Activated T-helper 2 cell treated with anti-CD3 and anti-CD28 coated beads, Interferon-gamma antibody, Interleukin-2, Interleukin-4, amounts not matched to agents 10 μg/mL and 5 μg/mL and 100 μg/mL, durations not matched to agents 14 hours and 24 hours and 36 hours (primary cell): ENCODE data around the gene DLG2. TPM values are rescaled to one million over a fixed set of nuclear protein-coding genes. Genes with fewer than 3 reads are reported as not detected.

ENCODE experiments used
- DNase-seq: peaks from one replicate; pipeline ENCODE4 v3.0.0; 2021; ENCODE audit warnings: low spot score
- H3K27ac Mint-ChIP-seq: one replicate; pipeline ENCODE4 v1.8.0; 2021; ENCODE audit warnings: mixed read lengths
- H3K27me3 Mint-ChIP-seq: one replicate; pipeline ENCODE4 v1.8.0; 2021; ENCODE audit warnings: low read depth, mixed read lengths
- H3K36me3 Mint-ChIP-seq: one replicate; pipeline ENCODE4 v1.8.0; 2021; ENCODE audit warnings: low read depth, mixed read lengths
- H3K4me1 Mint-ChIP-seq: one replicate; pipeline ENCODE4 v1.8.0; 2021; ENCODE audit warnings: low read depth, mixed read lengths
- H3K4me3 Mint-ChIP-seq: one replicate; pipeline ENCODE4 v1.8.0; 2021; ENCODE audit warnings: low read depth, mild to moderate bottlenecking, moderate library complexity, mixed read lengths
- H3K9me3 Mint-ChIP-seq: one replicate; pipeline ENCODE4 v1.8.0; 2021; ENCODE audit warnings: mixed read lengths
- intact Hi-C: fragments of 100-400 bp; cut with micrococcal nuclease; formaldehyde crosslinking; loops from one replicate; pipeline ENCODE4 v1.15.1; 2023
- total RNA-seq: library from RNA; stranded (reverse); gene quantifications from 2 replicates; pipeline ENCODE4 v1.2.3, GENCODE V29; 2022

The DLG2 gene
- total RNA-seq, 1 donor from 2014 or later, result 1.8 TPM

GRCh38 chr11:84264066-84264465 is 1363.1 kb downstream of the DLG2 start:
- H3K4me1 Mint-ChIP-seq, result no peaks in the 10 kb centered on the region
- intact Hi-C loops, result no loop called here
- H3K36me3 Mint-ChIP-seq, result no peaks in the 10 kb centered on the region
- H3K27me3 Mint-ChIP-seq, result no peaks in the 10 kb centered on the region
- H3K27ac Mint-ChIP-seq, result no peak overlapping the region
- no peak for DNase-seq
- peaks cover 8% of the 10 kb centered on the region for H3K9me3 Mint-ChIP-seq
- no peak overlapping the region for H3K4me3 Mint-ChIP-seq

DNA sequence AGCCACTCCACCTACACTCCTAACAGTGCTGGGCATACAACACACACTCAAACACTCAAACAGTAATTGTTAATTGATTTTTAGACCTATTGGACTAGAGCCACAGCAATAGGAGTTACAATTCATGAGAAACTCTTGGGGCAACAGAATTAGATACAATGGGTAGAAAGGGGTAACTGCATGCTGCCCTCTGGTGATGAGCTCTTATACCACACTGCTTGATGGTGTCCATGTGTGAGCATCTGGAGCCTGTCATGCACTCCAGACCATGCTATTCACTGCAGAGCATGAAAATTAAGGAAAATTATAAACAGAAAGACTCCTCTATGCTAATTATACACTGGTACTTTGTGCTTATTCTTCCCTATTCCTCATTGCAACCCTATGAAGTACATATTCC is 1365.4 kb downstream of the DLG2 start:
- peaks cover 11% of the 10 kb centered on the region for H3K9me3 Mint-ChIP-seq
- no peak for DNase-seq
- H3K27ac Mint-ChIP-seq, result no peak overlapping the region
- no peak overlapping the region for H3K4me3 Mint-ChIP-seq
- no peaks in the 10 kb centered on the region for H3K4me1 Mint-ChIP-seq
- H3K27me3 Mint-ChIP-seq, result no peaks in the 10 kb centered on the region
- intact Hi-C loops, result no loop called here
- no peaks in the 10 kb centered on the region for H3K36me3 Mint-ChIP-seq

DNA sequence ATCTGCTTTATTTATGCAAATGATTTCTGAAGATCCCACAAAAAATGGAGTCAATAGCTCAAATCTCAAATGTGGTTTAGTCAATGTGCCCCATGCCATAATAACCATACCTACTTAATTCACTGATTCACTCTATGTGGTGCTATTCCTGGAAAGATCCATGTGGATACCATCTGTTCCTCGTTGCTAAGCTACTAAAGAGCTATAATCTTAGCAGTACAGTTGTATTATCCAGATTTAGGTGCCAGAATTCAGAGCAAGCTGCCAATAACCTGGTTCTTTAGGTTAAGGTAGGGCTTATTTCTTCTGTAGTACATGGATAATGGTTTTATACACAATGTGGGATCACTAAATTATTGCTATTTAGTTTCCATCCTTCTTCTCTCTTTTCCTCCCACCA is 1366.3 kb downstream of the DLG2 start:
- H3K4me1 Mint-ChIP-seq, result no peaks in the 10 kb centered on the region
- no peak overlapping the region for H3K4me3 Mint-ChIP-seq
- H3K36me3 Mint-ChIP-seq, result no peaks in the 10 kb centered on the region
- DNase-seq, result no peak
- peaks cover 11% of the 10 kb centered on the region for H3K9me3 Mint-ChIP-seq
- H3K27ac Mint-ChIP-seq, result no peak overlapping the region
- H3K27me3 Mint-ChIP-seq, result no peaks in the 10 kb centered on the region
- intact Hi-C loops, result no loop called here

GRCh38 chr11:84256618-84257017 is 1370.5 kb downstream of the DLG2 start:
- DNase-seq, result no peak
- intact Hi-C loops, result no loop called here

GRCh38 chr11:84255483-84255882 is 1371.7 kb downstream of the DLG2 start:
- Mint-ChIP-seq H3K9me3 (peaks cover 15% of the 10 kb centered on the region), H3K4me3 (no peak overlapping the region), H3K27ac (no peak overlapping the region), H3K36me3 (no peaks in the 10 kb centered on the region), H3K27me3 (no peaks in the 10 kb centered on the region), H3K4me1 (no peaks in the 10 kb centered on the region)
- no peak for DNase-seq
- intact Hi-C loops, result no loop called here

More at GRCh38 chr11:84256618-84257017, 1370.5 kb downstream of the DLG2 start:
- Mint-ChIP-seq H3K9me3 (peaks cover 15% of the 10 kb centered on the region), H3K27me3 (no peaks in the 10 kb centered on the region), H3K27ac (no peak overlapping the region), H3K36me3 (no peaks in the 10 kb centered on the region), H3K4me3 (no peak overlapping the region), H3K4me1 (no peaks in the 10 kb centered on the region)

DNA sequence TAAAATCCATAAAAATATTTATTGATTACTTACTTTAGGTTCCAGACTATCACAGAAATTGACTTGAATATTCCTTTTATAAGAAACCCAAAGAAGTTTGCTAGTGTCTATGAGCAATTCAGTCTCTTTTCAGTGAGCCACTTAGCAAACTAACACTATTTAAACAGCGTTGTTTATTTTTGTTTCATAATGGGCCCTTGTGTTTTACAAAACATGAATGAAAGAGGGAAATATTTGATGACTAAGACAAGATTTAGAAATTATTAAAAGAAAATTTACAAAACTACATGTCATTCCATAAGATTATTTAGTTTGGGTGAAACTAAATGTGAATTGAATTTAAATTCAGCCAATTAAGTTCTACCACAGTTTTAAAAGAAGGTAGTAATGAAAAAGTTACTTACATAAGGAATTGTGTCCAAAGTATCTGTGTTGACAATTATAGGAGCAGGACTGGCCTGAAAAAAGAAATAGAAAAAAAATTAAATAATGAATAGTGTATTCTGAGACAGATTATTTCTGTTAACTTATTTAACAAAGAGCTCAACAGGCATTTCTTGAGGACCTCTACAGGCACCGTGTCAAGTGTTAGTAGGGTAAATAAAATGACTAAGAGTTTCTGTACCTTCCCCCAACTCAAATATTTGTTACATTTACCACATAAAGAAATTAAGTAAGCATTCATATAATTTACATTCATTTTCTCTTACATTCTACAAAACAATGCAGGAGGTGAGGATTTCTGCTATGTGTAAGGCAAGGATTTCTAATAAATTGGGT is 1376.1 kb downstream of the DLG2 start:
- intact Hi-C loops, result no loop called here
- peaks cover 8% of the 10 kb centered on the region for H3K9me3 Mint-ChIP-seq

GRCh38 chr11:84249344-84250135 is 1377.6 kb downstream of the DLG2 start:
- H3K27me3 Mint-ChIP-seq, result no peaks in the 10 kb centered on the region
- no peak overlapping the region for H3K4me3 Mint-ChIP-seq
- no peak overlapping the region for H3K27ac Mint-ChIP-seq
- no peak for DNase-seq
- no peaks in the 10 kb centered on the region for H3K4me1 Mint-ChIP-seq
- intact Hi-C loops, result no loop called here
- no peaks in the 10 kb centered on the region for H3K36me3 Mint-ChIP-seq
- peaks cover 8% of the 10 kb centered on the region for H3K9me3 Mint-ChIP-seq

More for the DNA sequence above, 1376.1 kb downstream of the DLG2 start:
- Mint-ChIP-seq H3K36me3 (no peaks in the 10 kb centered on the region), H3K27ac (no peak overlapping the region), H3K4me1 (no peaks in the 10 kb centered on the region), H3K27me3 (no peaks in the 10 kb centered on the region), H3K4me3 (no peak overlapping the region)
- DNase-seq, result no peak

DNA sequence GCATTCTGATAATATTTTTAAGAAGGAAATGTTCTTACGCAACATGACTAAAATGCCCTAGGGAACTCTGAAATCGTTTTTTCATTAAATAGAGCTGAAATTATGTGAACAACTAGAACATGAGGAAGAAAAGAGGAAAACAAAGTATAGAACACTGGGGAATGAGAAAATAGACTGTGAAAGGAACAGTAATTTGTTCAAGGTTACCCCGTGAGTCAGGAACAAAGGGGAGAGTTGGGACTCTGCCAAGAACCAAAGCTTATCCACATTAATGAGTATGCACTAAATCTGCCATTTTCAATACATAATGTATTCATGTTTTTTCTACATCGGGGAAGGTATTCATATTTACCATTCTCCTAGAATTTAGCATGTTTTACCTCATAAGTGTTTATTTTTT is 1379.2 kb downstream of the DLG2 start:
- no peaks in the 10 kb centered on the region for H3K4me1 Mint-ChIP-seq
- H3K4me3 Mint-ChIP-seq, result no peak overlapping the region
- no peak overlapping the region for H3K27ac Mint-ChIP-seq
- DNase-seq, result no peak
- no peaks in the 10 kb centered on the region for H3K27me3 Mint-ChIP-seq
- H3K9me3 Mint-ChIP-seq, result peaks cover 4% of the 10 kb centered on the region
- no peaks in the 10 kb centered on the region for H3K36me3 Mint-ChIP-seq
- intact Hi-C loops, result no loop called here

GRCh38 chr11:84247129-84247528 is 1380.0 kb downstream of the DLG2 start:
- Mint-ChIP-seq H3K9me3 (no peaks in the 10 kb centered on the region), H3K4me3 (no peak overlapping the region), H3K27ac (no peak overlapping the region), H3K27me3 (no peaks in the 10 kb centered on the region), H3K4me1 (no peaks in the 10 kb centered on the region), H3K36me3 (no peaks in the 10 kb centered on the region)
- intact Hi-C loops, result no loop called here
- no peak for DNase-seq

- H3K9me3 Mint-ChIP-seq, result peaks cover 4% of the 10 kb centered on the region
- no peak overlapping the region for H3K4me3 Mint-ChIP-seq
- intact Hi-C loops, result no loop called here
- H3K36me3 Mint-ChIP-seq, result no peaks in the 10 kb centered on the region
- H3K27me3 Mint-ChIP-seq, result no peaks in the 10 kb centered on the region
- no peak for DNase-seq
- H3K27ac Mint-ChIP-seq, result no peak overlapping the region
- no peaks in the 10 kb centered on the region for H3K4me1 Mint-ChIP-seq
Measured at GRCh38 chr11:84243629-84244263, 1383.4 kb downstream of the DLG2 start.

GRCh38 chr11:84241343-84242131 is 1385.6 kb downstream of the DLG2 start:
- Mint-ChIP-seq H3K27me3 (no peaks in the 10 kb centered on the region), H3K27ac (no peak overlapping the region), H3K4me1 (no peaks in the 10 kb centered on the region), H3K9me3 (peaks cover 10% of the 10 kb centered on the region), H3K4me3 (no peak overlapping the region), H3K36me3 (no peaks in the 10 kb centered on the region)
- no peak for DNase-seq
- intact Hi-C loops, result no loop called here

- no peak overlapping the region for H3K27ac Mint-ChIP-seq
- H3K9me3 Mint-ChIP-seq, result peaks cover 10% of the 10 kb centered on the region
- intact Hi-C loops, result no loop called here
- H3K36me3 Mint-ChIP-seq, result no peaks in the 10 kb centered on the region
- H3K4me3 Mint-ChIP-seq, result no peak overlapping the region
- no peaks in the 10 kb centered on the region for H3K4me1 Mint-ChIP-seq
- DNase-seq, result no peak
- H3K27me3 Mint-ChIP-seq, result no peaks in the 10 kb centered on the region
Measured at GRCh38 chr11:84240847-84241246, 1386.3 kb downstream of the DLG2 start.
